ENCODE measurements around the gene STX12. TPM values are rescaled to one million over a fixed set of nuclear protein-coding genes. Genes with fewer than 3 reads are reported as not detected.
"Not testable (repeated sequence)": the region's sequence is repeated elsewhere in the genome, so short reads cannot be mapped to it uniquely, and the experiment has no call there.

Gene STX12
- total RNA-seq, 3 donors from 2014 or later = 58.1 to 64.9 (median 61.8) TPM

GRCh38 chr1:27770293-27770830 is 2.7 kb upstream of the STX12 start:
- TF ChIP-seq CTCF (IDR thresholded peaks at IDR 0.05) = no peak
- H3K36me3 ChIP-seq (ENCODE audit: low read depth) = no peaks in the 10 kb centered on the region
- DNase-seq (no peak), ATAC-seq (no peak)
- no peak overlapping the region for H3K4me3 ChIP-seq
- peaks cover 9% of the 10 kb centered on the region for H3K4me1 ChIP-seq (ENCODE audit: low read depth)
- intact Hi-C loops (cut with DNase I, micrococcal nuclease) = no loop called here
- H3K9me3 ChIP-seq = no peaks in the 10 kb centered on the region

- DNase-seq (no peak), ATAC-seq (no peak)
- H3K36me3 ChIP-seq (ENCODE audit: low read depth) = no peaks in the 10 kb centered on the region
- peaks cover 9% of the 10 kb centered on the region for H3K4me1 ChIP-seq (ENCODE audit: low read depth)
- no peak for TF ChIP-seq CTCF (IDR thresholded peaks at IDR 0.05)
- H3K9me3 ChIP-seq = no peaks in the 10 kb centered on the region
- intact Hi-C loops (cut with DNase I, micrococcal nuclease) = no loop called here
- peak overlapping the region; percentile 87 for H3K4me3 ChIP-seq
These were observed 735 bp upstream of the STX12 start for GRCh38 chr1:27772036-27772931.

- H3K4me1 ChIP-seq (ENCODE audit: low read depth) = peaks cover 14% of the 10 kb centered on the region
- H3K4me3 ChIP-seq = peak overlapping the region; percentile 87
- H3K9me3 ChIP-seq = no peaks in the 10 kb centered on the region
- DNase-seq (no peak), ATAC-seq (peak; percentile 31)
- TF ChIP-seq CTCF (IDR thresholded peaks at IDR 0.05) = no peak
- no peaks in the 10 kb centered on the region for H3K36me3 ChIP-seq (ENCODE audit: low read depth)
- intact Hi-C loops (cut with DNase I, micrococcal nuclease) = no loop called here
These were observed 917 bp downstream of the STX12 start for GRCh38 chr1:27773826-27774445.

- intact Hi-C loops (cut with DNase I, micrococcal nuclease) = no loop called here
- TF ChIP-seq CTCF (IDR thresholded peaks at IDR 0.05) = no peak
- DNase-seq = no peak
- no peak overlapping the region for H3K4me3 ChIP-seq
- no peak for ATAC-seq
- no peaks in the 10 kb centered on the region for H3K36me3 ChIP-seq (ENCODE audit: low read depth)
- H3K4me1 ChIP-seq (ENCODE audit: low read depth) = peaks cover 21% of the 10 kb centered on the region
- no peaks in the 10 kb centered on the region for H3K9me3 ChIP-seq
These were observed 1.6 kb downstream of the STX12 start for GRCh38 chr1:27774654-27775053.

GRCh38 chr1:27775336-27775735 is 2.3 kb downstream of the STX12 start:
- DNase-seq; H3K36me3 ChIP-seq (ENCODE audit: low read depth); H3K9me3 ChIP-seq; H3K4me3 ChIP-seq; intact Hi-C loops (cut with DNase I, micrococcal nuclease); ATAC-seq: not testable (repeated sequence)
- H3K4me1 ChIP-seq (ENCODE audit: low read depth) = peaks cover 24% of the 10 kb centered on the region

GRCh38 chr1:27776276-27776675 is 3.3 kb downstream of the STX12 start:
- intact Hi-C loops (cut with DNase I, micrococcal nuclease) = not testable (repeated sequence)

More at GRCh38 chr1:27776276-27776675, 3.3 kb downstream of the STX12 start:
- DNase-seq; H3K4me3 ChIP-seq; H3K9me3 ChIP-seq; H3K36me3 ChIP-seq (ENCODE audit: low read depth); ATAC-seq: not testable (repeated sequence)
- H3K4me1 ChIP-seq (ENCODE audit: low read depth) = peaks cover 24% of the 10 kb centered on the region
